OCI-LY3 (cell line): ENCODE measurements around the gene ASAP2.

ENCODE experiments used
- H2AFZ ChIP-seq: fragments of 200-600, 300-600 bp; shearing (Covaris generic); 2 replicates; pipeline ENCODE4 v1.6.0; 2014; ENCODE audit warnings: antibody characterized with exemption, low read depth, low read length
- H3K27ac ChIP-seq: fragments of 200-600, 300-600 bp; sonication (generic); 2 replicates; pipeline ENCODE4 v1.5.1; 2014; ENCODE audit warnings: mild to moderate bottlenecking, low read length, moderate library complexity, mixed read lengths
- H3K27me3 ChIP-seq: fragments of 200-600, 300-600 bp; sonication (generic); 2 replicates; pipeline ENCODE4 v1.6.1; 2014; ENCODE audit warnings: low read depth, low read length, mixed read lengths
- H3K36me3 ChIP-seq: fragments of 200-600, 300-600 bp; sonication (generic); replicated peaks from 2 replicates; pipeline ENCODE3; 2014; ENCODE audit warnings: low read depth, low read length, mixed read lengths
- H3K4me1 ChIP-seq: fragments of 300-600, 200-600 bp; sonication (generic); 2 replicates; pipeline ENCODE4 v1.6.1; 2014; ENCODE audit warnings: low read length, mixed read lengths
- H3K4me2 ChIP-seq: fragments of 200-600, 300-600 bp; sonication (generic); 2 replicates; pipeline ENCODE4 v1.6.1; 2014; ENCODE audit warnings: low read length, mixed read lengths
- H3K4me3 ChIP-seq: fragments of 300-600, 200-600 bp; sonication (generic); 2 replicates; pipeline ENCODE4 v1.5.1; 2014; ENCODE audit warnings: antibody characterized with exemption, mild to moderate bottlenecking, low read length, moderate library complexity
- H3K79me2 ChIP-seq: fragments of 300-600, 200-600 bp; shearing (Covaris generic); 2 replicates; pipeline ENCODE4 v1.6.1; 2014; ENCODE audit warnings: mild to moderate bottlenecking, low read length, mixed read lengths
- H3K9ac ChIP-seq: fragments of 300-600, 200-600 bp; shearing (Covaris generic); 2 replicates; pipeline ENCODE4 v1.6.0; 2014; ENCODE audit warnings: mild to moderate bottlenecking, low read length, moderate library complexity
- H3K9me3 ChIP-seq: fragments of 200-600, 300-600 bp; shearing (Covaris generic); 2 replicates; pipeline ENCODE4 v1.6.1; 2014; ENCODE audit warnings: low read length, mixed read lengths; ENCODE audit not compliant: insufficient read depth
- H4K20me1 ChIP-seq: fragments of 200-600, 300-600 bp; sonication (generic); 2 replicates; pipeline ENCODE4 v1.6.1; 2016; ENCODE audit warnings: low read length, mixed read lengths; ENCODE audit not compliant: insufficient read depth
- EZH2phosphoT487 ChIP-seq: fragments of 200-600 bp; shearing (Covaris generic); IDR thresholded peaks from 2 replicates; pipeline ENCODE4 v1.6.1; 2018; ENCODE audit warnings: antibody characterized with exemption, mixed run types, low read depth
- TF ChIP-seq, protein P1 (sequence below): fragments of 200-600, 300-600 bp; sonication (generic); IDR thresholded peaks from 2 replicates; pipeline ENCODE4 v1.5.1; 2014; ENCODE audit warnings: antibody characterized with exemption, low read length, low read depth

Gene ASAP2

DNA sequence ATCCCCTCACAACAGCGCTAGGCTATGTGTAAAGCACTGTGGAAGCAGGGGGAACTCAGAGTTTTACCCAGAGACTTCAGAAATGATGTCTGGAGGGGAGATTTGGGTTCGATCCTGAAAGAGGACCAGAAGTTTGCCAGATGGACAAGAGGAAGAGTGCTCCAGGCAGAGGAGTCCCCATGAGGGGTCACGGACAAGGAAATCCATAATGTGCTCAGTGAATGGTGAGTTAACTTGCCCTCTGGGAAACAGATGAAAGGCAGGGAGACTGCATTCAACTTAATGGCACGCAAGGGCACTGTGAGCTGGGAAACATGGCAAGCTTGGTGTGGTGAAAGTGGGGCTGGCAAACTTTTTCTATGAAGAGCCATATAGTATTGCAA lies 6.0 kb upstream of the ASAP2 start:
- H3K79me2 ChIP-seq, result no peaks in the 10 kb centered on the region
- H3K27ac ChIP-seq, result no peak overlapping the region
- TF ChIP-seq EZH2phosphoT487, result no peak
- TF ChIP-seq, protein P1, sequence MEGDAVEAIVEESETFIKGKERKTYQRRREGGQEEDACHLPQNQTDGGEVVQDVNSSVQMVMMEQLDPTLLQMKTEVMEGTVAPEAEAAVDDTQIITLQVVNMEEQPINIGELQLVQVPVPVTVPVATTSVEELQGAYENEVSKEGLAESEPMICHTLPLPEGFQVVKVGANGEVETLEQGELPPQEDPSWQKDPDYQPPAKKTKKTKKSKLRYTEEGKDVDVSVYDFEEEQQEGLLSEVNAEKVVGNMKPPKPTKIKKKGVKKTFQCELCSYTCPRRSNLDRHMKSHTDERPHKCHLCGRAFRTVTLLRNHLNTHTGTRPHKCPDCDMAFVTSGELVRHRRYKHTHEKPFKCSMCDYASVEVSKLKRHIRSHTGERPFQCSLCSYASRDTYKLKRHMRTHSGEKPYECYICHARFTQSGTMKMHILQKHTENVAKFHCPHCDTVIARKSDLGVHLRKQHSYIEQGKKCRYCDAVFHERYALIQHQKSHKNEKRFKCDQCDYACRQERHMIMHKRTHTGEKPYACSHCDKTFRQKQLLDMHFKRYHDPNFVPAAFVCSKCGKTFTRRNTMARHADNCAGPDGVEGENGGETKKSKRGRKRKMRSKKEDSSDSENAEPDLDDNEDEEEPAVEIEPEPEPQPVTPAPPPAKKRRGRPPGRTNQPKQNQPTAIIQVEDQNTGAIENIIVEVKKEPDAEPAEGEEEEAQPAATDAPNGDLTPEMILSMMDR, result no peak
- H2AFZ ChIP-seq, result no peak overlapping the region
- H3K4me2 ChIP-seq, result no peak overlapping the region
- H3K27me3 ChIP-seq, result peaks cover 23% of the 10 kb centered on the region; the same call in 1 of the 2 replicates
- no peaks in the 10 kb centered on the region for H4K20me1 ChIP-seq
- H3K9ac ChIP-seq, result no peak overlapping the region
- no peaks in the 10 kb centered on the region for H3K36me3 ChIP-seq
- H3K4me3 ChIP-seq, result no peak overlapping the region
- H3K4me1 ChIP-seq, result no peaks in the 10 kb centered on the region
- H3K9me3 ChIP-seq, result no peaks in the 10 kb centered on the region

- H3K79me2 ChIP-seq, result no peaks in the 10 kb centered on the region
- H3K4me3 ChIP-seq, result no peak overlapping the region
- H4K20me1 ChIP-seq, result no peaks in the 10 kb centered on the region
- H2AFZ ChIP-seq, result no peak overlapping the region
- no peaks in the 10 kb centered on the region for H3K36me3 ChIP-seq
- no peak for TF ChIP-seq EZH2phosphoT487
- TF ChIP-seq, protein P1, result no peak
- no peak overlapping the region for H3K9ac ChIP-seq
- H3K27me3 ChIP-seq, result peaks cover 22% of the 10 kb centered on the region; the same call in 1 of the 2 replicates
- no peaks in the 10 kb centered on the region for H3K4me1 ChIP-seq
- H3K4me2 ChIP-seq, result no peak overlapping the region
- no peaks in the 10 kb centered on the region for H3K9me3 ChIP-seq
- no peak overlapping the region for H3K27ac ChIP-seq
Observed at GRCh38 chr2:9201185-9201891, 5.3 kb upstream of the ASAP2 start.

- Histone ChIP-seq H2AFZ (no peak overlapping the region), H3K4me1 (no peaks in the 10 kb centered on the region), H3K9me3 (no peaks in the 10 kb centered on the region), H3K36me3 (no peaks in the 10 kb centered on the region), H3K9ac (no peak overlapping the region), H3K4me2 (no peak overlapping the region), H3K4me3 (no peak overlapping the region), H3K27ac (no peak overlapping the region), H4K20me1 (no peaks in the 10 kb centered on the region), H3K79me2 (no peaks in the 10 kb centered on the region), H3K27me3 (peaks cover 14% of the 10 kb centered on the region; the same call in 1 of the 2 replicates)
- no peak for TF ChIP-seq EZH2phosphoT487
- TF ChIP-seq, protein P1, result no peak
Observed at GRCh38 chr2:9203006-9203405, 3.6 kb upstream of the ASAP2 start.

- H3K4me1 ChIP-seq, result no peaks in the 10 kb centered on the region
- no peak overlapping the region for H3K27ac ChIP-seq
- H3K4me2 ChIP-seq, result no peak overlapping the region
- no peaks in the 10 kb centered on the region for H3K9me3 ChIP-seq
- H4K20me1 ChIP-seq, result no peaks in the 10 kb centered on the region
- H3K36me3 ChIP-seq, result no peaks in the 10 kb centered on the region
- H3K27me3 ChIP-seq, result peaks cover 12% of the 10 kb centered on the region; the same call in 1 of the 2 replicates
- no peak overlapping the region for H3K4me3 ChIP-seq
- no peak overlapping the region for H3K9ac ChIP-seq
- TF ChIP-seq EZH2phosphoT487, result no peak
- TF ChIP-seq, protein P1, result no peak
- H2AFZ ChIP-seq, result no peak overlapping the region
- no peaks in the 10 kb centered on the region for H3K79me2 ChIP-seq
Observed at GRCh38 chr2:9203876-9204275, 2.7 kb upstream of the ASAP2 start.
